Dermis blood vessel endothelial cell (primary cell): Measurements from ENCODE around the gene USP10. TPM values are rescaled to one million over a fixed set of nuclear protein-coding genes. Genes with fewer than 3 reads are reported as not detected.

Experiments
- DNase-seq: peaks from one replicate; pipeline ENCODE4 v3.0.0; 2010
- total RNA-seq: library from RNA; depleted of rRNA; stranded (reverse); fragments of >200 nt; gene quantifications from 2 replicates; pipeline ENCODE4 v1.2.3, GENCODE V29; 2014

The USP10 gene
- total RNA-seq, 1 donor from 2014 or later, result 32.7 TPM

GRCh38 chr16:84753412-84754326, 53.9 kb downstream of the USP10 start:
- no peak for DNase-seq

DNA sequence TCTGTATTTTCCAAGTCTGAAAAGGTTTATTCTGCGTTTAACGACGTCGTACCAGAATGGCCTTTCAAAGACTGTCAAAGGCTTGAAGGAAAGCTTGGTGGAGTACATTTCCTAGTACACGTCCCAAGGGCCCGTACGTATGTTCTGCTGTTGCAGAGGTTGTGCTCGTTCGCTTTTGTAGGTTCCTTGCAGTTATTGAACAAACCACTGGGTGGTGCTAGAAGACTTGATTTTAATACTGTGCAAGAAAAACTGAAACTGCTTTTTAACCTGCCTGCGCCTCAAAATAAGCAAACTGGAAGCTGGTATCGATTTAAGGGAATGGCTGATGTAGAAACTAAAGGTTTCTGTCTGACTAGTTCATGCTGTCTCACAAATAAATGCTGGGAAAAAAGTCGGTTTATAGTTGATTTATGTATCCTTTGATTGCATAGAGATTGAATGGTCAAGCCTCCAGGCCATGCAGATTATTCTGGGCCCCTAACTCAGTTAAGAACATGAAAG, 54.6 kb downstream of the USP10 start:
- DNase-seq, result peak; percentile 91

DNA sequence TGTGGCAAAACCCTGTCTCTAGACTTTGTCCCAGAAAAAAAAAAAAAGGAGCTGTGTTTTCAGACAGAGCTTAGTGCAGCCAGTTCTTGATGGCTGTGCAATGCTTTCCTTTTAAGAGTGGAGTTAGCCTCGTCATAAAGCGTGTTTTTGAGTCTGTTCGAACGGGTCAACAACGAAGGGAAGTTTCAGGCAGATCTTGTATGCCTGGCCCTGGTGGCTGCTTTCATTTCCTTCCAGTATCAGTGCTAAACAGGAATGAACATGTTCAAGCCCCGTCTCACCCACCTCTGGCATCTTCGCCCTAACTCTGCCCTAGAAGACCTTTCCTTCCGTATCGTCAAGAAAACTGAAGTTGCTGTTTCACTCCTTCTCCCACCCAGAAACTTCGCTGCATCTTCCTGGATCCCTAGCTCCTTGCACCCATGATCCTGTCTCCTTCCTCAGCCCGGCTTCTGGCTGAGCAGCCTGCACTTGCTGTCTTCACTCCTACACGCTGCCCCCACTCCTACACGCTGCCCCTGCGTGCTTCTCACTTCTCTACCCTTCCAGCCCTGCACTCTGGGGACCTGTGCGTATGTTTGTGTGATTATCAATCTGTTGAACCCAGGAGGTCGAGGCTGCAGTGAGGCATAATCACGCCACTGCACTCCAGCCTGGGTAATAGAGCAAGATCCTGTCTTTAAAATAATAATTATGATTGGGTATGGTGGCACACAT, 55.3 kb downstream of the USP10 start:
- DNase-seq, result no peak

- DNase-seq, result no peak
These were observed 57.0 kb downstream of the USP10 start for GRCh38 chr16:84756830-84757229.

DNA sequence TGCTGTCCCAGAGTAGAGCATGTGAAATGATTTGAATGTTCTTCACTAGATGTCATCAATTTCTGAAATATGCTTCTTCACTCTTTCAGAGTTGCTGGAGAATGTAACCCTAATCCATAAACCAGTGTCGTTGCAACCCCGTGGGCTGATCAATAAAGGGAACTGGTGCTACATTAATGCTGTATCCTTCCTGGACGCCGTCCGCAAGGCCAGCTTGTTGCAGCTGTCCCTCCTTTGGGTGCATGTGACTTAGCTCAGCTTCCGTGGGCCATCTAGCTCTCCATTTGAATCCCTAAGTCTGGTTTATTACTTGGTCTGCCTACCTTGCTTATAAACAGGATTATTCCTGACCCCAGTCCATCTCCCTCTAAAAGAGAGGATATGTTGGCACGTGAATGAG, 58.8 kb downstream of the USP10 start:
- DNase-seq, result no peak

DNA sequence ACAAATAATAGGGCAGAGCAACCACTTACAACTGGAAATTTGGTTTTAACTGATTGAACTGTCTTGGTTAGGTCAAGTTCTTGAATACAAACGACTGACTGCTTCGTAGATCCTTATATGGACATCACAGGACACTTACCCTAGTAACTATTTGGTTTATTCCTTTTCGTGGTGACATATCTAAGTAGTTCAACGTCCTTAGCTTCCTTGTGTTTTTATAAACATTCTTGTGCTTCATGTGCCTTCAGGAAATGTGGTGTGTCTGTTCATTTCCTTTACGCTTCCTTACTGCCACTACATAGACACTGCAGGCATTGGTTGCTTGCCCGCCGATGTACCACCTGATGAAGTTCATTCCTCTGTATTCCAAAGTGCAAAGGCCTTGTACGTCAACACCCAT, 59.3 kb downstream of the USP10 start:
- DNase-seq, result peak; percentile 39

DNA sequence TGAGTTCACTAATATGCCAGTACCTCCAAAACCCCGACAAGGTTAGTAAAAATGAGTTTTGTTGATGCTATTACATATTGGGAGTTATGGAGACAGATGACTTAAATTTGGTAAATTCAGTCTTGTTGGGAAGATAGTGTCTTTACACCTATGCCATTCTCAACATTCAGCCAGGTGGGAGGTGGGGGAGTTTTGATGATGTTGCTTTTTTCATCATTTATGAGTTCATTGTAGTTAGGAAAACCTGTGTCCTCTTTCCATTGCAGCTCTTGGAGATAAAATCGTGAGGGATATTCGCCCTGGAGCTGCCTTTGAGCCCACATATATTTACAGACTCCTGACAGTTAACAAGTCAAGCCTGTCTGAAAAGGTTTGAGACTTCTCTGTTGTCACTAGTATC, 60.1 kb downstream of the USP10 start:
- DNase-seq, result no peak

- DNase-seq, result no peak
These were observed 61.9 kb downstream of the USP10 start for GRCh38 chr16:84761448-84762368.

GRCh38 chr16:84763164-84763563, 63.4 kb downstream of the USP10 start:
- DNase-seq, result no peak

DNA sequence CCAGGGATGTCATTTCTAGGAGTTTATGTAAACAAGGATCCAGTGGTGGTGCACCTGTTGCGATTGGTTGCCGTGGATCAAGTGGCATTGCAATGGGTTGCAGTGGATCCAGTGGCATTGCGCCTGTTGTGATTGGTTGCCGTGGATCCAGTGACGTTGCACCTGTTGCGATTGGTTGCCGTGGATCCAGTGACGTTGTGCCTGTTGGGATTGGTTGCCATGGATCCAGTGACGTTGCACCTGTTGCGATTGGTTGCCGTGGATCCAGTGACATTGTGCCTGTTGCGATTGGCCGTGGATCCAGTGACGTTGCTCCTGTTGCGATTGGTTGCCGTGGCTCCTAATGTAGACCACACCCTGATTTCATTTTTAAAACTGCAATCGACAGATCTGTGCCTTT, 63.8 kb downstream of the USP10 start:
- no peak for DNase-seq

GRCh38 chr16:84764970-84765369, 65.2 kb downstream of the USP10 start:
- DNase-seq, result no peak

GRCh38 chr16:84765616-84766580, 66.1 kb downstream of the USP10 start:
- no peak for DNase-seq

- DNase-seq, result no peak
These were observed 67.4 kb downstream of the USP10 start for GRCh38 chr16:84766978-84767773.

- no peak for DNase-seq
These were observed 68.4 kb downstream of the USP10 start for GRCh38 chr16:84768061-84768807.

DNA sequence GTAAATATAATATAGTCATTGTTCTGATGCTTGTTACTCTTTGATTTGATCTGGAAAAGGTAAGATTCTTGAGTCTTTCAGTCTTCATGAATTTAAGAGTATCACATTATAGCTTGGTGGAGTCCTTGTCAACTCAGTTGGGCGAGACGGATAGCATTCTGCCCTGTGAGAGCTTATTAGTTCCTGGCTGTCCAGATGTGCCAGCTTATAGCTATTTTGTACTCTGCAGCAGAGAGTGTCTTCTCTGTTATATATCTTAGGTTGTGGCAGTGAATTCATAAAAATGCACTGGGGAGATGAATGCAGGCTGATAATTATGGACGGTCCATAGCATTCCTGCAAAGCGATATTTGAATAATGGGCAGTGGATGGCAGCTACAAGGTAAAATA, 69.0 kb downstream of the USP10 start:
- no peak for DNase-seq

DNA sequence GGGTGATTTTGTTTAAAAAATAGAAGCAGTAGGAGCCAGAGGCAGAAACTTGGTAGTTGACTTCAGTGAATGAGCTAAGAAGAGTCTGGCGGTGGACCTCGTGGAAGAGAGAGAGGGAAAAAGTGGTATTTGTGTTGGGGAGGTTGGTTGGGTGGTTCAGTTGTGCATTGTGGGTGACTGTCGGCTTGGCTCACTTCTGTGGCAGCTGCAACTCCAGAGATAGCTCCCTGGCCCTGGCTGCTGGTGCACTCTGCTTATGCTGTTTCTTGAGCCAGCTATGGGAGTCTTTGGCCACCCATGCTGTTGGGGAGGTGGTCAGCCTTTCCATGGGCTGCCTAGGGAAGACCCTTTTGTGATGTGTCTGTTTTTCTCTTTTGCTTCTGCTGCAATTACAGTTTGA, 69.6 kb downstream of the USP10 start:
- DNase-seq, result no peak

DNA sequence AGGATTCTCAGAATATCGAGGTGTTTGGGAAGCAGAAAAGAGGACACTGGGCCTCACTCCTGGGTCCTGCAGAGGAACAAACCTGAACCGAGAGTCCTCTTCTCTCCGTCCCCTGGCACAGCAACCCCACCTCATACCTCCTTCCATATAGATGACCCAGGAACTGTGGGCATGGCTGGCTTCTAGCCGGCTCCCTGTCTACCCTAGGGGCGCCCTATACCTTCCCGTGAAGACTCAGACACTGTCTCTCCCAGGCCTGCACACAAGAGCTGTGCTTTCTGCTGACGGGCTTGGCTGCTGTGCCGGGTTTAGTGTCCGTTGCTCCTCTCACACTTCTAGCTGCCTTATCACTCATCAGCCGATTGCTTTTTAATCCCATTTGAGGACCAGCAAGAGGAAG, 73.5 kb downstream of the USP10 start:
- no peak for DNase-seq

GRCh38 chr16:84774810-84775209, 75.0 kb downstream of the USP10 start:
- DNase-seq, result peak; percentile 89

GRCh38 chr16:84775262-84775810, 75.5 kb downstream of the USP10 start:
- no peak for DNase-seq

DNA sequence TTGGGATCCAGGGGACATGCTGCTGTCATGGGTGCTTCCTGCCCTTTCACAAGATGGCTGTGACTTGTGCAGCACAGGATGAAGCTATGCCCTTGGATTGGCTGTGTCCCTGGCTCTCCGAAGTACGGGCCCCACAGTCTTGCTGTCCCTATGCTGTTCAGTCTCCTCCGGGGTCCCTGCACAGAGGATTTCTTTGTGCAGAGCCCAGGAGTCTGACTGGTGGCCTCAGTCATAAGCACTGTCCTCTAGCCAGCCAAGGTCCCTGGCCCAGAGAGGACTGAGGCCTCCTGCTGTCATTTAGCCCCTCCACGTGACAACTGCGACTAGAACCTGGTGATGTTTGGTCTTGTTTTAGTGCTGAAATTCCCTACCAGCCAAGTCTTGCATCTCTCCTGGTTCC, 77.6 kb downstream of the USP10 start:
- DNase-seq, result no peak
